Measurements from ENCODE around the gene ZNF582. TPM values are rescaled to one million over a fixed set of nuclear protein-coding genes. Genes with fewer than 3 reads are reported as not detected.
A peak's percentile ranks its signal among the peaks of the same experiment; 100 is the strongest.

ZNF582 gene
- total RNA-seq, 1 donor from 2014 or later: 2.5 TPM

GRCh38 chr19:56372281-56372680 lies 21.1 kb downstream of the ZNF582 start:
- no peak overlapping the region for H3K4me3 ChIP-seq (ENCODE audit: low read depth, low read length)
- no peak for DNase-seq (ENCODE audit: low read depth)
- no peak for TF ChIP-seq CTCF (conservative IDR thresholded peaks at IDR 0.05; ENCODE audit: low read depth, low read length)

- DNase-seq (ENCODE audit: low read depth): no peak
- no peak overlapping the region for H3K4me3 ChIP-seq (ENCODE audit: low read depth, low read length)
- no peak for TF ChIP-seq CTCF (conservative IDR thresholded peaks at IDR 0.05; ENCODE audit: low read depth, low read length)
These were observed 23.3 kb downstream of the ZNF582 start for GRCh38 chr19:56369886-56370676.

- H3K4me3 ChIP-seq (ENCODE audit: low read depth, low read length): peak overlapping the region; percentile 70
- DNase-seq (ENCODE audit: low read depth): peak; percentile 62
These were observed 25.3 kb downstream of the ZNF582 start for GRCh38 chr19:56367829-56368711.

GRCh38 chr19:56360841-56361240 lies 32.5 kb downstream of the ZNF582 start:
- H3K4me3 ChIP-seq (ENCODE audit: low read depth, low read length): no peak overlapping the region
- no peak for DNase-seq (ENCODE audit: low read depth)
- no peak for TF ChIP-seq CTCF (conservative IDR thresholded peaks at IDR 0.05; ENCODE audit: low read depth, low read length)

More at GRCh38 chr19:56367829-56368711, 25.3 kb downstream of the ZNF582 start:
- TF ChIP-seq CTCF (conservative IDR thresholded peaks at IDR 0.05; ENCODE audit: low read depth, low read length): peak; percentile 8

GRCh38 chr19:56356944-56357343 lies 36.4 kb downstream of the ZNF582 start:
- DNase-seq (ENCODE audit: low read depth): no peak
- H3K4me3 ChIP-seq (ENCODE audit: low read depth, low read length): no peak overlapping the region
- TF ChIP-seq CTCF (conservative IDR thresholded peaks at IDR 0.05; ENCODE audit: low read depth, low read length): no peak

GRCh38 chr19:56355517-56355916 lies 37.8 kb downstream of the ZNF582 start:
- TF ChIP-seq CTCF (conservative IDR thresholded peaks at IDR 0.05; ENCODE audit: low read depth, low read length): no peak
- DNase-seq (ENCODE audit: low read depth): no peak
- H3K4me3 ChIP-seq (ENCODE audit: low read depth, low read length): no peak overlapping the region

Measured in epithelial cell of proximal tubule (primary cell).